Measurements from ENCODE around the gene CLASP1.
"Not testable (repeated sequence)": the region's sequence is repeated elsewhere in the genome, so short reads cannot be mapped to it uniquely, and the experiment has no call there.

Gene CLASP1

GRCh38 chr2:121459291-121459690, 190.0 kb downstream of the CLASP1 start:
- DNase-seq: no peak

DNA sequence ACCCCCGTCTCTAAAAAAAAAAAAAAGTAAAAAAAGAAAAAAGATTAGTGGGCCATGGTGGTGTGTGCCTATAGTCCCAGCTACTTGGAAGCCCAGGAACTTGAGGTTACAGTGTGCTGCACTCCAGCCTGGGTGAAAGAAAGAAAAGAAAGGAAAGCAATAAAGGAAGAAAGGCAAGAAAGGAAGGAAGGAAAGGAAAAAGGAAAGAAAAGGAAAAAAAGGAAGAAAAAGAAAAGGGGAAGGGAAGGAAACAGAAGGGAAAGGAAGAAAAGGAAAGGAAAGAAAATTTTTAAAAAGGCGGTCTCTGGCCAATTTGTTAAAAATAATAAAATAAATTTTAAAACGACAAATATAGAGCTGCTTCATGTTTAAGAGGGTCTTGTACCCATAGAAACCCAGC, 192.9 kb downstream of the CLASP1 start:
- DNase-seq: no peak

GRCh38 chr2:121455446-121455845, 193.8 kb downstream of the CLASP1 start:
- no peak for DNase-seq

DNA sequence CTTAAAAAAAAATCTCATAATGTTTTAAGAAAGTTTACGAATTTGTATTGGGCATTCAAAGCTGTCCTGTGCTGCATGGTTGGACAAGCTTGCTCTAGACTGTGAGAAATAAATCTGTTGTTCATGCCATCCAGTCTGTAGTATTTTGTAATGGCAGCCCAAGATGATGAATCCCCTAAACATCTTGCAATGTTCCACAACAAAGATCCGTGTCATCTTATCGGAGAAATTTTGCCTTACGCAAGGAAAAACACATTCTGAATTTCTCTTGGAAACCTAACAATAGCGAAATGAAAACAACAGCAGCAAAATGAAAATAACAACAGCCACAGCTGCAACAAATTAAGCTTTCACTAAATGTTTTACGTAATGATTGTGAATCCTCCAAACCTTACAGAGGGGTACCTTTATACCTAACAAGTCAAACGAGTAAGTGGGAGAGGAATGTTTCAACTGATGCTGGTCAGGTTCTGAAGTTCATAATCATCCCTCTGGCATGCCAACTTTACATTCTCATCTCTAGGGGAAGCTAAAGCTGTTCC, 194.6 kb downstream of the CLASP1 start:
- DNase-seq: no peak

DNA sequence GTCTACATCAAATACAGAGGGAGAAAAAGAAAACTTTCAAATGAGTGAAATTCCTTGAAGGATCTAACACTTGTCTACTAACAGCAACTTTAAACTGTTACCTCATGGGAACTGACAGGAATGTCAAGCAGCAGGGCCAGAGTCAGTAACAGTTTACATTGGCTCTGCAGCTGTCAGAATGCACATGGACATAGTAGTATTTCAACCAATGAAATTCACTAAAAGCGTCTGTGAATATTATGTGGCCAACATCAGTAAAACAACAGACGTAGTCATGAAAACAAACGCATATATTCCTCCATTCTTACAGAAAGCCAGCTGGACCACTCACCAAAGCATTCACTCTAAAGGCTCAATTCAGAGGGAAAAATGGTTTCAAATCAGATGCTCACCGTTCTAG, 197.9 kb downstream of the CLASP1 start:
- DNase-seq: no peak

- no peak for DNase-seq
Observed at GRCh38 chr2:121450301-121450700, 199.0 kb downstream of the CLASP1 start.

DNA sequence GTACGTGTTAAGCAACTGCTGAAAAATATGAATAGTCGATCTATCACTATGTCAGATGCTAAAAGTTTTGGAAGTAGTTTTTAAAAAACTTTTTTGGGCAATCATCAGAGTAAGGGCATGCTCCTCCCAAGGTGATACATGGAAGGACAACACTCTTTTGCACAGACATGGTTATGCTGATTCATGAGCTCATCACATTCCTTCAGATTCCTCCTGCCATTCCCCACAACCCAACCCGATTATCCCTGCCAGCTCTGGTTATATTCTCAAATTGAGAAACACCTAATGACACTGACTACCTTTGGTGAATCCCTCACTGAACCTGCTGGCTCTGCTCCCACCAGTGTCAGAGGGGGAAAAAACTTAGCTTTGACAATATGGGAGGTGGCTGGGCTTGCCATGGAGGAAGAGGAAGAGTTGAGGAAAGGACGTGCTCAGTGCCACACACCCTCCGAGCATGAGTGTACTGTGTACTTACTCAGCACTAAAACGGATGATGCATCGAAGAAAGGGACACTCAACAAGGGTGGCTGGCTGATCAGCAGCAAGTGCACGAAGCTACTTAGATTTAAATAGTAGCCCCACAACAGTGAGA, 202.5 kb downstream of the CLASP1 start:
- DNase-seq: no peak

DNA sequence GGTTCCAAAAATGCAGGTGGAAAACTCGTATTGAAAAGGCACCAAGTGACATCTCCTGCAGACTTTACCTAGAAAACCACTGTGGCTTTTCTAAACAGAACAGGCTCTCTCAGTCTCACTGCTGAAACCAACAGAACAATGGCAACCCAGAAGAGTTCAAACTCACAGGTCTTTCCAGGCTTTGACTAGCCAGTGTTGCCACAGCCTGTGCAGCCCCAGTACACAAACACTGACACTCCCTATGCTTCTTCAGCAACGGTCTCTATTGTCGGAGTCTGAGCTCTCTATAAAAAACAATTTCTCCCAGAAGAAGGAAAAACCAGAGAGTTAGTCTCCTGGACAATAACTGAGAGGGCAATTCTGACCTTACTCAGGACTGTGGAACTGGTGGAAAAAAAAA, 206.4 kb downstream of the CLASP1 start:
- DNase-seq: no peak

GRCh38 chr2:121438290-121438689, 211.0 kb downstream of the CLASP1 start:
- DNase-seq: not testable (repeated sequence)

- no peak for DNase-seq
Observed at GRCh38 chr2:121436918-121437317, 212.3 kb downstream of the CLASP1 start.

- DNase-seq: no peak
Observed at GRCh38 chr2:121435790-121436189, 213.5 kb downstream of the CLASP1 start.

GRCh38 chr2:121431214-121431613, 218.0 kb downstream of the CLASP1 start:
- DNase-seq: no peak

DNA sequence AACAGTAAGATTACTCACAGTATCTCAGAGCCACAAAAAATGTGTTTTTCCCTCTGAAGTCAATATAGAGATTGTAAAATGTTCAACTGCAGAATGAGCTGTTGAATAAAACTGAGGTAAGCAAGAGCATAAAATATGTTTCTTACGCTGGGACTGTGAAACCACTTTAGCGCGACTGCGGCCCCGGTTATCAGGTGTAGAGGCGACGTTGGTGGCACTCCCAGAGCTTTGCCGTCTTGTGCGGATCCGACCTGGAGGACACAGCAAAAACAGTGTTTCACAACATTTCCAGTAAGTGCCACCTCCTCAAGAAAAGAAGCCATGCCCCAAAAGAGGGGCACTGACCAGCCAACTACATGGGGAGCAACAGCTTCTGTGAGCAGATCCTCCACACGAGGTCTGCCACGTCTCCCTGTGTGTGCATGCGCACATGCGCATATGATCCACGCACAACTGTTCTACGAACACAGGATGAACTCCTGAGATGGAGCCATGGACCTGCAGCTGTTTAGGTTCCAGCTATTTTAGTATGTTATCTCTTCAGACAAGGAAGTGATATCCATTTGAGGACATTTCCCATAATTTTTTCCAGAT, 219.2 kb downstream of the CLASP1 start:
- no peak for DNase-seq

- DNase-seq: no peak
Observed at GRCh38 chr2:121429119-121429903, 220.0 kb downstream of the CLASP1 start.

DNA sequence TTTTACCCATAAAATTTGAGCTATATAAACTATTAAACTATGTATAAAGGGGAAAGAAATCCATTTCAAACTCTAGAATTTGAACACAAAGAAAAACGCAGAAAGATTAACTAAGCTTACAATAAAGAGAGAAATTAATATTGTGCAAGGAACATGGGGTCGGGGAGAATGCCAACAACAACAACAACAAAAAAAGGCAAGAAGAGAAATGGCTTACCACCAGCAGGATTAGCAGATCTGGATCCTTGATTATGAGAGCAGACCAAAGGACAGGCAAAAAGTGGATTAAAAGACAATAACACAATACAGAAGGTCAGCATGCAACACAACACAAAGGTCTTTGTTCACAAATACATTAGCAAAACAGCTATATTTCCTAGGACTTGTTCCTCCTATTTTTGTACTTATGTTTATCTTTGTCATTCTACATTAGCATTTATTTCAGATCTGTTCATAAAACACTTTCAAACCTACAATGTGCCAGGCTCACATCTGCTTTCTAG, 222.0 kb downstream of the CLASP1 start:
- DNase-seq: no peak

GRCh38 chr2:121420486-121420885, 228.8 kb downstream of the CLASP1 start:
- no peak for DNase-seq

DNA sequence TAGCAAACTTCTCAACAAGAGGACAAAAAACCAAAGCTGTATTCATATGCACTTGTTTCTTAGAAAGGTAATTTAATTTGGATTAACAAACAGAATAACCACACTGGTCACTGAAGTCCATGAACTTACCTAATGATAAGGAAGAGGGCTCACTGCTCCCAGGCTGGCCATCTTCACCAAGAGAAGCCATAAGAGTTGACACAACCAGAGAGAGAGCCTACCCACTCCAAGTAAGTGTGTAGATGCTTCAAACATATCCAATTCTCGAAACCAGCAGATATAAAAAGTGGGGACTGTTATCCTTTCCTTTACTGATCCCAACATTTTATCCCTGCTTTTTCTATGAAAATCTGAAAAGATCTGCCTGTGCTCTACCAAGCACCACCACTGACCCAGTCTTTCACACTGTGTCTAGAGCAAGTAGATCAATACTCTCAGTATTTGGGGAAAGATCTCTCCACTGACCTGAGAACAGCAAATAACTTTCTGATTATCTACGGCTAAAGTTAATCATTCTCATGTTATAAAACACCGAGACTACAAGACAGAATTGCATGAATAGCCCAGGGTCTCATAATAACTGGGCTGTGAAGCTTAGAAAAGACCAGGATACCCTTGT, 230.1 kb downstream of the CLASP1 start:
- DNase-seq: no peak

GRCh38 chr2:121418494-121419058, 230.7 kb downstream of the CLASP1 start:
- no peak for DNase-seq

DNA sequence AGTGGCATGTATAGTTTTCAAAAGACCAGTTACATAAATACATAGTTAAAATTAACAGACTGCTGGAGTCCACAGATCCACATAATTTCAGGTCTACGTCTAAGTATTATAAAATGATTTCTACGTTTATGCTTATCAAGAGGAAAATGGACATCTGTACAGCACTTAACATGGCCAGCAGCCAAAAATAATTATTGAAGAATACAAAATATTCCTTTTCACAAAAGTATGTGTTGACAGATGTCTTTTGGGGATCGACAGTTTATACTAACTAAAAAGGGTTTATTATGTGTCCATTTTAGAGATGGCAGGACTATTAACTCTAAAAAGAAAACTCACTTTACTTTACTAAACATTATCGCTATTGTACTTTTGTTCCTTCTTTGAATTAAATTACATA, 231.4 kb downstream of the CLASP1 start:
- no peak for DNase-seq

DNA sequence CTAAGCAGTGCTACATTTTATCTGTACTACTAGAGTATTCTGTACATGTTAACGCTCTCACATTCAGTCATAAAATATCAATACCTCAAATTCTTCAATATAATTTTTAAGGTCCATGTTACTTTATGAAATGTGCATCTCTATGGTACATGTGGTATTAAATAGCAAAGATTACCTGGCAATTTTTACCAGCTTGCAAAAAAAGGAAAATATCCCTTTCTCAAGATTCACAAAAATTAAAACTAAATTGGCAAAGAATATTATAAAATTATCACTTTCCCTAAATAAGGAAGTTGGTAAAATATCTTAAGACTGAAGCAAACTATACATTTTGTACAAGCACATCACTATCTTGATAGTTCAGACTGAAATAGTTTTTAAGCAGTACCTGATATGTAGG, 233.5 kb downstream of the CLASP1 start:
- no peak for DNase-seq

DNA sequence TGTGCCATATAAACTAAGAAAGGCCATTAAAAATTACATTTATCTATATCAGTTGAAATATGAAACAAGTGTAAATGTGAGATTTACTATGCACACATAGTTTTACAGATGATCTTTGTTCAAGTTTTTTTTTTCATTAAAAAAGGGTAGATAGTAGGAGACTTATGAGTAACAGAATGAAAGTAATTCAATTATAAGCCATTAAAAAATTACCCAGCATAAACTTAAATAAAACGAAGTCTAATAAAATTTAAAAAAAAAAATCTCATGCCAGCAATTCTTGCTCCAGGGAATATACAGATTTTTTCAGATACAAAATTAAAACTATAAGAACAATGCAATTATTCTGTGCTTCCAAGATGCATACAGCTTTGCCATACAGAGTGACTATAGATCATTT, 236.9 kb downstream of the CLASP1 start:
- DNase-seq: no peak

- DNase-seq: no peak
Observed at GRCh38 chr2:121409966-121410365, 239.3 kb downstream of the CLASP1 start.

DNA sequence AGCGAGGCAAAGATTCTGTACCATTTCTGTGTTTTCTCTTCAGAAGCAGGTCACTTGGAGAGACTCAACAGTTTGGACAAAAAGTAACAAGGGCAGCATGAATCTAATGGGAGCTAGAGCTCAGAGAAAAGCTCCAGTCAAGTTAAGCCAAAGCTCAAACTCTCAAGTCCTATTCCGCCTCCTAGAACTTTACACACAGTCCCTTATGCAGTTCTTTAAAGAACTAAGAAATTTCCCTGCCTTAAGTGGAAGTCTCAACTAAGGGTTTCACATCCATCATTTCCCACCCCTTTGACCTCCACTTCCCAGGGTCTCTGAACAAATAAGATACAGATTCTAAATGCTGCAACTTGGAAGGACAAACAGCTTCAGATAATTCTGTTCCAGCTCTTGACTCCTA, 239.9 kb downstream of the CLASP1 start:
- DNase-seq: no peak
